Breast epithelium (tissue), 3 donors: ENCODE data around the gene LDLR.

ENCODE experiments used
- CTCF ChIP-seq, 3 donors: fragments of 450-650 bp; IDR thresholded peaks; one replicate each; pipeline ENCODE4 v1.5.1; 2016 to 2017; ENCODE audit warnings: antibody characterized with exemption in 3 of 3, mild to moderate bottlenecking in 3 of 3, moderate library complexity in 3 of 3
- POLR2A ChIP-seq: fragments of 450-650 bp; IDR thresholded peaks from one replicate; pipeline ENCODE4 v1.6.1; 2016; ENCODE audit warnings: antibody characterized with exemption, mild to moderate bottlenecking, moderate library complexity
- POLR2AphosphoS5 ChIP-seq, 3 donors: sonication (generic); formaldehyde crosslinking; IDR thresholded peaks; one replicate each; pipeline ENCODE4 v1.6.1; 2017; ENCODE audit warnings: antibody characterized with exemption in 3 of 3

DNA sequence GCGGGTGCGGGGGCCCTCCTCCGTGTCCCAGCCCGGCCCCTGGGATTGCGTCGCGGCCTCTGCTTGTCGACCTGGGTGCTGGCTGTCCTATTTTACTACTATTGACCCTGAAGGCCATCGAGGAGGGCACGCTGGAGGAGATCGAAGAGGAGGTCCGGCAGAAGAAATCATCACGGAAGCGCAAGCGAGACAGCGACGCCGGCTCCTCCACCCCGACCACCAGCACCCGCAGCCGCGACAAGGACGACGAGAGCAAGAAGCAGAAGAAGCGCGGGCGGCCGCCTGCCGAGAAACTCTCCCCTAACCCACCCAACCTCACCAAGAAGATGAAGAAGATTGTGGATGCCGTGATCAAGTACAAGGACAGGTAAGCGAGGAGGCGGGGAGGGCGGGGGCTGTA, 48.1 kb upstream of the LDLR start:
- TF ChIP-seq CTCF (IDR thresholded peaks at IDR 0.05), result no peak
- TF ChIP-seq POLR2A, result no peak
- TF ChIP-seq POLR2AphosphoS5 (IDR thresholded peaks at IDR 0.05), result no peak
